Activated B cell treated with CpG ODN at 0.5 μM for 24 hours (primary cell): Measurements from ENCODE around the gene FOXF1. TPM values are rescaled to one million over a fixed set of nuclear protein-coding genes. Genes with fewer than 3 reads are reported as not detected.

ENCODE experiments used
- ATAC-seq: fragments of 200-7000 bp; cut with Tn5 transposase; one replicate; pipeline ENCODE4 v1.10.0; 2021; ENCODE audit warnings: low read depth, mild to moderate bottlenecking, moderate library complexity
- CTCF ChIA-PET: fragments of 350-600 bp; sonication (Branson Sonifier 250); formaldehyde crosslinking; loops from one replicate; lab custom pipeline; 2021; ENCODE audit warnings: antibody characterized with exemption; lab: Charles Lee
- POLR2A ChIA-PET: fragments of 350-600 bp; sonication (Branson Sonifier 250); formaldehyde crosslinking; loops from one replicate; lab custom pipeline; 2021; ENCODE audit warnings: antibody characterized with exemption; lab: Charles Lee
- DNase-seq: peaks from one replicate; pipeline ENCODE4 v3.0.0; 2022
- H3K27ac Mint-ChIP-seq: one replicate; pipeline ENCODE4 v1.8.0; 2020; ENCODE audit warnings: mixed read lengths
- H3K27me3 Mint-ChIP-seq: one replicate; pipeline ENCODE4 v1.8.0; 2021; ENCODE audit warnings: mixed read lengths
- H3K36me3 Mint-ChIP-seq: one replicate; pipeline ENCODE4 v1.8.0; 2021; ENCODE audit warnings: low read depth, mixed read lengths
- H3K4me1 Mint-ChIP-seq: one replicate; pipeline ENCODE4 v1.8.0; 2021; ENCODE audit warnings: mixed read lengths
- H3K4me3 Mint-ChIP-seq: one replicate; pipeline ENCODE4 v1.8.0; 2020; ENCODE audit warnings: mild to moderate bottlenecking, mixed read lengths
- H3K9me3 Mint-ChIP-seq: one replicate; pipeline ENCODE4 v1.8.0; 2020; ENCODE audit warnings: mixed read lengths
- intact Hi-C: fragments of 100-400 bp; cut with micrococcal nuclease; formaldehyde crosslinking; loops from one replicate; pipeline ENCODE4 v1.15.1; 2024
- total RNA-seq: library from RNA; stranded (reverse); gene quantifications from 2 replicates; pipeline ENCODE4 v1.2.3, GENCODE V29; 2022
- TF ChIP-seq, protein P1 (sequence below): fragments of 200-600 bp; IDR thresholded peaks from one replicate; pipeline ENCODE4 v1.8.0; 2022; ENCODE audit warnings: antibody characterized with exemption, mild to moderate bottlenecking

The FOXF1 gene
- total RNA-seq, 1 donor from 2014 or later: not detected

DNA sequence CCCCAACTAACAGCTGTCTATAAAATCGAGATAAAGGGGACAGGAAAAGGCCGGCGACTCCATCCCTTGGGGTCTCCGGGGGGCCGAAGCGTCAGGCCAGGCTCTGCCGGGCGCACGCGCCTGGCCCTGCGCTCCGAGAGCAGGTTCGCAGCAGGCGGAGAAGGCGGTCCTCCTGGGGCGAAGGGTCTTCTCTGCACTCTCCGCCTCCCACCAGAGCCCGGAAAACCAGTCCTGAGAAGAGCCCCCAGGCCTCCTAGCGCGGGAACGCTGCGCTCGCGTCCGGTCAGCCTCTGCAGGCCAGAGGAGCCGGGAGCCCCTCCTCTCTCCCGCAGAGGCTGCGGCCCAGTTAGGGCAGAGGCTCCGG lies 5.1 kb downstream of the FOXF1 start:
- no peaks in the 10 kb centered on the region for H3K36me3 Mint-ChIP-seq
- ATAC-seq (no peak), DNase-seq (no peak)
- intact Hi-C loops: no loop called here
- peaks cover 65% of the 10 kb centered on the region for H3K27me3 Mint-ChIP-seq
- H3K4me1 Mint-ChIP-seq: peaks cover 10% of the 10 kb centered on the region
- TF ChIP-seq, protein P1, sequence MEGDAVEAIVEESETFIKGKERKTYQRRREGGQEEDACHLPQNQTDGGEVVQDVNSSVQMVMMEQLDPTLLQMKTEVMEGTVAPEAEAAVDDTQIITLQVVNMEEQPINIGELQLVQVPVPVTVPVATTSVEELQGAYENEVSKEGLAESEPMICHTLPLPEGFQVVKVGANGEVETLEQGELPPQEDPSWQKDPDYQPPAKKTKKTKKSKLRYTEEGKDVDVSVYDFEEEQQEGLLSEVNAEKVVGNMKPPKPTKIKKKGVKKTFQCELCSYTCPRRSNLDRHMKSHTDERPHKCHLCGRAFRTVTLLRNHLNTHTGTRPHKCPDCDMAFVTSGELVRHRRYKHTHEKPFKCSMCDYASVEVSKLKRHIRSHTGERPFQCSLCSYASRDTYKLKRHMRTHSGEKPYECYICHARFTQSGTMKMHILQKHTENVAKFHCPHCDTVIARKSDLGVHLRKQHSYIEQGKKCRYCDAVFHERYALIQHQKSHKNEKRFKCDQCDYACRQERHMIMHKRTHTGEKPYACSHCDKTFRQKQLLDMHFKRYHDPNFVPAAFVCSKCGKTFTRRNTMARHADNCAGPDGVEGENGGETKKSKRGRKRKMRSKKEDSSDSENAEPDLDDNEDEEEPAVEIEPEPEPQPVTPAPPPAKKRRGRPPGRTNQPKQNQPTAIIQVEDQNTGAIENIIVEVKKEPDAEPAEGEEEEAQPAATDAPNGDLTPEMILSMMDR: no peak
- H3K9me3 Mint-ChIP-seq: no peaks in the 10 kb centered on the region
- no peak overlapping the region for H3K4me3 Mint-ChIP-seq
- POLR2A ChIA-PET: no interaction called here
- H3K27ac Mint-ChIP-seq: no peak overlapping the region
- CTCF ChIA-PET: no interaction called here

DNA sequence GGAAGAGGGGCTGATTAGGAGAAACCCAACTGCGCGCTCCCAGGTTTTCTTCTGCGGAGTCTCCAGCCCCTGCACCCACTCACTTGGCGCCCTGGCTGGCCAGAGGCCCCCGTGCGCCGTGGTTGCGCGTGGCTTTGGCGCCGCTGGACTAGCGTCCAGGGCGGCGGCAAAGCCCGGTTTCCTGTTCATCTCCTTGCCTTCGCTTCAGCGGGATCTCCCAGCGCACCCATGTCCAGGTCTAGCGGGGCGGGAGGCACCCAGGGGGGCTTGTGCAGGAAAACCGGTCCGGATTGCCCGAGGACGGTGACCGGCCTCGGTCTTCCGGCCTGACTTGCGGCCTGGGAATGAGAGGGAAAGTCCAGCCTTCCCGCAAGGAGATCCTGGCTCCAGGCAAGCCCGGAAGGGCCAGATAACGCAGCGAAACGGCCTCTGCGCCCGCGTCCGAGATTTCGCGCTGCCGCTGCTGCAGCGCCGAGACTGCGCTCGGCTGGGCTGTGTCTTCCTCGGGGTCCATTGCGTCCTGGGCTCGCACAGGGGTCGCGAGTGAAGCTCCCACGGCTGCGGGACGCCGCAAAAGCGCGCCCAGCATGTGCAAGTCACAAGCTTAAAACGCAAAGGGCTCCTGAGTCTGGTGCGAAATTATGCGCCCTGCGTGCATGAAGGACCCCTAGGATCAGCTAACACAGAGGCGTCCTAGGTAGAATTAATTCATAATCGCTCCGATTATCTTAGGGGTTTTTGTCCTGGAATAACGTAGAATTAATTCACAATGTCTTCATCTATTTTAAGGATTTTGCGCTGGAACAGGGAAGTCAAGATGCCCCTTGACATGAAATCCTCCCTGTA lies 5.7 kb downstream of the FOXF1 start:
- peaks cover 7% of the 10 kb centered on the region for H3K4me1 Mint-ChIP-seq
- intact Hi-C loops: no loop called here
- no peaks in the 10 kb centered on the region for H3K36me3 Mint-ChIP-seq
- CTCF ChIA-PET: interaction anchor here (0.9 kb wide), 1 partner anchor 443 kb away, joined by 4 read pairs; no protein-coding TSS in a partner anchor
- TF ChIP-seq, protein P1: no peak
- H3K9me3 Mint-ChIP-seq: no peaks in the 10 kb centered on the region
- no peak for ATAC-seq
- H3K27ac Mint-ChIP-seq: no peak overlapping the region
- POLR2A ChIA-PET: interaction anchor here (0.5 to 1.1 kb wide), 2 partner anchors 23 to 451 kb away, joined by 3 read pairs; no protein-coding TSS in a partner anchor
- H3K4me3 Mint-ChIP-seq: no peak overlapping the region
- peaks cover 65% of the 10 kb centered on the region for H3K27me3 Mint-ChIP-seq
- DNase-seq: no peak

DNA sequence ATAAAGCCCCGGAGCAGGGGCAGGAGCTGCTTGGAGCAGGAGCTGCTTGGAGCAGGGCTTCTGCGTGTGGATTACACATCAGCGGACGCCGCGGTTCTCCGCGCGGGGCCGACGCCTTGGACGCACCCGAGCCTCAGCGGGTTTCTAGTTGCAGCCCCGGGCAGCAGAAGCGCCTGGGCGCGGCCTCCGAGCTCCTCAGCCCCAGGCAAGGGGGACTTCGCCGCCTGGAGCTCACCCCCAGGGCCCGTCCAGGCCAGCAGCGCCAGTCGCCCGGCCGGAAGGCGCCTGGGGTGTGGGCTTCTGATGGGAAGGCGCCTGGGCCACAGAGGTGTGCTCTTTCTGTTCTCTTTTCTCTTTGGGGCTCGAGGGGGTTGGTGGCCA lies 6.3 kb downstream of the FOXF1 start:
- ATAC-seq (no peak), DNase-seq (no peak)
- Mint-ChIP-seq H3K4me3 (no peak overlapping the region), H3K27me3 (peaks cover 67% of the 10 kb centered on the region), H3K9me3 (no peaks in the 10 kb centered on the region), H3K36me3 (no peaks in the 10 kb centered on the region), H3K4me1 (peaks cover 6% of the 10 kb centered on the region), H3K27ac (no peak overlapping the region)
- POLR2A ChIA-PET: interaction anchor here (0.5 to 1.1 kb wide), 3 partner anchors 24 to 789 kb away, joined by 3 to 11 read pairs (median 3); no protein-coding TSS in a partner anchor
- intact Hi-C loops: no loop called here
- CTCF ChIA-PET: interaction anchor here (0.9 to 4.2 kb wide), 2 partner anchors 444 to 696 kb away, joined by 4 to 48 read pairs; no protein-coding TSS in a partner anchor
- TF ChIP-seq, protein P1: no peak

DNA sequence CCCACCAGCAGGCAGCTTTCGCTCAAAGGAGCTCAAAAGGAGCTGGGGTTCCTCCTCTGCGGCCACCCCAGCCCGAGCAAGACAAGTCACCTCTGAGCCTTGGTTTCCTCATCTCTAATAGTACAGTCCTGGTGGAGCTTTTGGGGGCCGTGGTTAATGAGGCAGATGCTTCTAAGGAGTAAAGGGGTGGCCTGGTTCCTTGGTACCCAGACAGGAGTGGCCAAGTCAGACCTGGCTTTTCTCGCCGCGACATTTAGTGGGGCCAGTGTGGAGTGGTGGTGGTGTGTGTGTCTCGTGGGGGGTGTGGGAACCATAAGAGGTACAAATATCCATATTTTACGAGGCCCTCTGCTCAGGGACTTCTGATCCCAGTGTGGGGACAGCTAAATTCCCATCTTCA lies 6.7 kb downstream of the FOXF1 start:
- TF ChIP-seq, protein P1: no peak
- ChIA-PET CTCF (interaction anchor here (0.9 to 4.2 kb wide), 2 partner anchors 444 to 697 kb away, joined by 4 to 48 read pairs; no protein-coding TSS in a partner anchor), POLR2A (interaction anchor here (0.5 to 1.1 kb wide), 2 partner anchors 24 to 790 kb away, joined by 3 to 11 read pairs; no protein-coding TSS in a partner anchor)
- H3K36me3 Mint-ChIP-seq: no peaks in the 10 kb centered on the region
- no peak overlapping the region for H3K27ac Mint-ChIP-seq
- intact Hi-C loops: no loop called here
- ATAC-seq: no peak
- H3K4me3 Mint-ChIP-seq: no peak overlapping the region
- DNase-seq: no peak
- H3K9me3 Mint-ChIP-seq: no peaks in the 10 kb centered on the region
- H3K27me3 Mint-ChIP-seq: peaks cover 67% of the 10 kb centered on the region
- peaks cover 5% of the 10 kb centered on the region for H3K4me1 Mint-ChIP-seq

DNA sequence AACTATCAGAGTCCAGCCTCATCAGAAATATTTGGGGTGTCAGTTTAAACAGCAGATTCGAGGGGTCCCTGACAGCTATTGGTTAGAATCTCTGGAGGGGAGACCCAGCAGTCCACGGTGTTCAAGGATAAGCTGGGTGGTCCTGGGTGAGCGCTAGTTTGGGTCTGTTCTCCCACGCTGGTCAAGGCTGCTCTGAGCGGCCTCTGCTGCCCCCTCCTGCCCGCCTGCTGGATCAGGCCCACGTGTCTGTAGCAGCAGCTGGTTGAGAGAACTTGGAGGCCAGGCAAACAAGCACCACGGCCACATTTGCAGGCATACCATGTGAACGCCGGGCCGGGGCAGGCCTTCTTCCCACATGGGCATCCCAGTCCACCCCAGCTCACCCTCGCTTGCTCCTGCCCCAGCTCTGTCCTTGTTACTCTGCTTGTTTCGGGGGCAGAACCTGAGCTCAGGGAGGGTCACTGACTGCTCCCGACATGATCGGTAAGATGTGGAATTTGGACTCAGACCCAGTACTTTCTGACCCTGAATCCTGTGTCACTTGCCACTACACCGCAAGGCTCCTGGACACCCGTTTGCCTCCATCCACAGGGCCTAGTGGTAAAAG lies 7.4 kb downstream of the FOXF1 start:
- POLR2A ChIA-PET: no interaction called here
- intact Hi-C loops: no loop called here
- TF ChIP-seq, protein P1: no peak
- ATAC-seq (peak; percentile 34), DNase-seq (no peak)
- Mint-ChIP-seq H3K27ac (no peak overlapping the region), H3K4me1 (peaks cover 5% of the 10 kb centered on the region), H3K4me3 (no peak overlapping the region), H3K27me3 (peaks cover 67% of the 10 kb centered on the region), H3K36me3 (no peaks in the 10 kb centered on the region), H3K9me3 (no peaks in the 10 kb centered on the region)
- CTCF ChIA-PET: interaction anchor here (0.5 to 4.2 kb wide), 4 partner anchors 445 to 860 kb away, joined by 3 to 48 read pairs (median 4); no protein-coding TSS in a partner anchor
